IPS-20b (cell line): ENCODE measurements around the gene VWA8.

ENCODE experiments used
- H3K27ac ChIP-seq: one replicate; pipeline ENCODE4 v1.5.1; 2013; ENCODE audit warnings: low read length
- H3K27me3 ChIP-seq: 2 replicates; pipeline ENCODE4 v1.6.1; 2013; ENCODE audit warnings: mild to moderate bottlenecking, low read length, inconsistent platforms; ENCODE audit not compliant: insufficient read depth
- H3K36me3 ChIP-seq: 2 replicates; pipeline ENCODE4 v1.6.1; 2013; ENCODE audit warnings: low read depth, mild to moderate bottlenecking, inconsistent platforms, low read length, moderate library complexity; ENCODE audit not compliant: insufficient read depth
- H3K4me1 ChIP-seq: 2 replicates; pipeline ENCODE4 v1.6.1; 2013; ENCODE audit warnings: mild to moderate bottlenecking, control low read depth, inconsistent platforms, low read length, moderate library complexity; ENCODE audit not compliant: insufficient read depth
- H3K4me3 ChIP-seq: 2 replicates; pipeline ENCODE4 v1.5.1; 2013; ENCODE audit warnings: mild to moderate bottlenecking, low read length, inconsistent platforms
- H3K9ac ChIP-seq: 2 replicates; pipeline ENCODE4 v1.6.1; 2013; ENCODE audit warnings: low read depth, mild to moderate bottlenecking, inconsistent platforms, low read length, moderate library complexity
- H3K9me3 ChIP-seq: 2 replicates; pipeline ENCODE4 v1.6.1; 2013; ENCODE audit warnings: mild to moderate bottlenecking, low read depth, low read length, inconsistent platforms; ENCODE audit not compliant: insufficient read depth

The VWA8 gene

DNA sequence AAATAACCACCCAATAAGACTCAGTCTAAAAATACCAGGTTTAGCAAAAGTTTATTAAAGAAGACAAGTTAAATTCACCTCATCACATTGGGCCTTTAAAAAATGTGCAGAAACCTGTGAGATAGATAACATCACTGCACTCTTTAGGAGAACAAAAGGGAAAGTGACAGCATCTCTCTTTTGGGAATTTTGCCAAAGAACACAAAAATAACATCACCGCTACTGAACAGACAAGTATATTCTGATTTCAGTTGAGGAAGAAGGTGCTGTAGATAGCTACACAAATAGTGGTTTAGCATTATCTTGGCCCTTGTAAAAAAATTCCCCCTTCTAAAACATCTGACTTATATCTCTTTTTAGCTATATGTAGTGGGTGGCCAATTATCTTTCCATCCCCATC is 244.7 kb downstream of the VWA8 start:
- H3K9me3 ChIP-seq = no peaks in the 10 kb centered on the region
- H3K4me3 ChIP-seq = no peak overlapping the region
- peaks cover 14% of the 10 kb centered on the region; the same call in 1 of the 2 replicates for H3K36me3 ChIP-seq
- no peak overlapping the region for H3K9ac ChIP-seq
- H3K27me3 ChIP-seq = no peaks in the 10 kb centered on the region
- H3K27ac ChIP-seq = no peak overlapping the region
- no peaks in the 10 kb centered on the region for H3K4me1 ChIP-seq

DNA sequence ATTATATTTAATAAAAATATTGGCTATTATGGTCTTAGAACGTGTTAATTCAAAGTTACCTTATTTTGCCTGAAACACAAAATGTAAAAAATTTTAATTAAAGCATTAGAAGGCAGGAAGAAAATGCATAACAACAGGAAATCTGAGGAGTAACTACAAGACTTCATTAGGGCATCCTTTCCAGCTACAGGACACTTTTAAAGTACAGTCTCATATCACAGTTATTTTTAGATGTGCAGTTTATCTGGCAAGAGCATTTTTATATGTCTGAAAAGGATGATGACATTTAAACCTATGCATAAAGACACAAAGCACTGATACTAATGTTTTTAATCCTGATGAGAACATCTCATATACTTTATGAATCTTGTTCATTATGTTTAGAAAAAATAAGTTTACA is 247.5 kb downstream of the VWA8 start:
- no peaks in the 10 kb centered on the region for H3K9me3 ChIP-seq
- H3K27ac ChIP-seq = no peak overlapping the region
- no peak overlapping the region for H3K9ac ChIP-seq
- H3K4me3 ChIP-seq = no peak overlapping the region
- H3K4me1 ChIP-seq = peaks cover 3% of the 10 kb centered on the region; the same call in 1 of the 2 replicates
- no peaks in the 10 kb centered on the region for H3K27me3 ChIP-seq
- no peaks in the 10 kb centered on the region for H3K36me3 ChIP-seq

DNA sequence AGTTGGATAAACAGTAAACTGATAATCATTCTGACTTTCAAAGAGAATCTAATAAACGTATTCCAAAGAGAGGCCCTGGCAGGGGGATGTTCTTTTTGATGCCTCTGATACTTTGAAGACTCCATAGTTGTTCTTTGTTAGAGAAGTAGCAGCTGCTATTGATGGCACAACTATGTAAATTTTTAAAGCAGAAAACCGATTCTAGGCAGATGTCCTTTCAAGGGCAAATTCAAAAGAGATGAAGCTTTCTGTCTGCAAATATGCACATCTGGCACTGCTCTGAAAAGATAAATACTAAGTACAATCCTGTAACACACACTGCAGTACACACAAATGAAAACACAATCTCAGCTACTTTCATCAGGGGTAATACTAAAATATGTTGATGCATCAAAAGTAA is 250.1 kb downstream of the VWA8 start:
- Histone ChIP-seq H3K9ac (no peak overlapping the region), H3K4me1 (peaks cover 3% of the 10 kb centered on the region; the same call in 1 of the 2 replicates), H3K27ac (no peak overlapping the region), H3K27me3 (no peaks in the 10 kb centered on the region), H3K9me3 (no peaks in the 10 kb centered on the region), H3K36me3 (no peaks in the 10 kb centered on the region), H3K4me3 (no peak overlapping the region)

DNA sequence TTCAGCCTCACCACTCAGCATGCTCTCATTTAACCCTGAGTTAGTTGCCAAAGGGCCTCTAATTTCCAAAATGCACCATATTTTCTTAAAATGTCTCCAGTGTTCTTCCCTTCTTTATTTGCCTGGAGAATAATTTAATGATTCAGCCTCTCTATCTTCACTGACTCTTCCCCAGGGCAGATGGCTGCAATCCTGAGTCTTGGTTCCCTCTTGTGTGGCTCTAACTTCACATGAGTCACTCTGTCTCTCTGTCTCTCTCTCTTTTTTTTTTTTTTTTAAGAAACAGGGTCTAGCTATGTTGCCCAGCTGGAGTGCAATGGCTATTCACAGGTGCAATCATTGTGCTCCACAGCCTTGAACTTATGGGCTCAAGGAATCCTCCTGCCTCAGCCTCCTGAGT is 251.4 kb downstream of the VWA8 start:
- peaks cover 3% of the 10 kb centered on the region; the same call in 1 of the 2 replicates for H3K4me1 ChIP-seq
- no peaks in the 10 kb centered on the region for H3K27me3 ChIP-seq
- H3K27ac ChIP-seq = no peak overlapping the region
- H3K9ac ChIP-seq = no peak overlapping the region
- H3K4me3 ChIP-seq = no peak overlapping the region
- H3K9me3 ChIP-seq = no peaks in the 10 kb centered on the region
- H3K36me3 ChIP-seq = no peaks in the 10 kb centered on the region

DNA sequence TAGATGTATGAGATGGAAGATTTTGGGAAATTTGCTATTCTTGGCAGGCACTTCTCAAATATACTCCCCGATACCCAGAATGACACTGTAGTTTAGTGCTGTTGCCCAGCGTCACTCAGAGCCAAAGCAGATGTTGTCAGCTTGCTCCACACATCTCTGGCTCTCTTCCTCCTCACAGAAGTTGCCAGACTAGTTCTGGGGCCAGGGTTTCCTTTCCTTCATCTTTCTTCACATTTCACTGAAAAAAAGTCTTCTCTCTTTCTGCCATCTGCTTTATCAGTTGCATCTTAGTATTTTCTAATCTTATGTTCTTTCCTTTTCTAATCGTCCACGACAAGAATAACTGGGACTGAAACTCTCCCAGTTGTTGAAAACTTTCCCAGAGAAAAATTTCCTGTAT is 252.2 kb downstream of the VWA8 start:
- H3K9ac ChIP-seq = no peak overlapping the region
- H3K4me3 ChIP-seq = no peak overlapping the region
- H3K36me3 ChIP-seq = no peaks in the 10 kb centered on the region
- peaks cover 3% of the 10 kb centered on the region; the same call in 1 of the 2 replicates for H3K4me1 ChIP-seq
- no peaks in the 10 kb centered on the region for H3K9me3 ChIP-seq
- H3K27me3 ChIP-seq = no peaks in the 10 kb centered on the region
- no peak overlapping the region for H3K27ac ChIP-seq

DNA sequence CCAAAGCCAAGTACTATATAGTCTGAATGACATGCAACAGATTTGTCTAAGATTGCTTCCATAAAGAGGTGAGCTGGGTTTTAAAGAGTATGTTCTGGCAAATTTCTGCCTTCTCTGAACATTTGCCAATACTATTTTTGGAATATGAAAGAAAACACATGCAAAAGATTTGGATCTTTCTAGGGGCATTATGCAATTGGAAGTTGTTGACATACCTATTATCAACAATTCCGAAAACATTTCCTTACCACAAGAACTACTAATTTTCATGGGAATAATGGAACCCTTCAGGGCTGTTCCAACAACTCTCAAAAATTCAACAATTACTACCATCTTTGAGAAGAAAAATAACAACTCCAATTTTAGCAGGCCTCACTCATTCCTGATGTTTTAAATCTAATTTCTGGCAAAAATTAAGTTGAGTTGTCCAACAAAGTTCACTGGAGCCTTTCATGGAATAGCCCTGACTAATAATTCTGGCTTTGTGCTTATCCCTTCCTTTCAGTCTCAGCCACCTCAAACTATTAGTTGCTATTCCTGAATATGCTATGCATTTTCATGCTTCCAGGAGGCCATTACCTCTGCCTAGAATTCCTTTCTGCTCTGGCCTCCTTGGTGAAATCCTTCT is 253.6 kb downstream of the VWA8 start:
- peaks cover 3% of the 10 kb centered on the region; the same call in 1 of the 2 replicates for H3K4me1 ChIP-seq
- H3K4me3 ChIP-seq = no peak overlapping the region
- no peak overlapping the region for H3K9ac ChIP-seq
- no peaks in the 10 kb centered on the region for H3K36me3 ChIP-seq
- no peaks in the 10 kb centered on the region for H3K27me3 ChIP-seq
- H3K27ac ChIP-seq = no peak overlapping the region
- H3K9me3 ChIP-seq = no peaks in the 10 kb centered on the region

DNA sequence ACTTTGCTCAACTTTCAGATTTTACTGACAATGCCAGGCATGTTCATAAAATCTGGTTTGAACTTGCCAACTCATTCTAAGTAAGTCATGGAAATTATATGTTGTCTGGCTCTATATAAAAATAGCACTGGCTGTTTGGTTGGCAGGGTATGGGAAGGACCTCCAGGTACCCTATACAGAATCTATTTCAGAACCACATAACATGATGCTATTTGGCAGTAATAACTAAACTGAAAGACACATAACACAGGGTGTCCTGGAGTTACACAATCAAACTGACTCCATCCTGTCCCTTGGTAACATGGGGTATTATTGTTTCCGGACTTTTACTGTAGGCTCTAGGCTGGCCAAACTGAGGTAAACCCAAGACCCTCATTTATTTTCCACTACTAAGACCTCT is 254.8 kb downstream of the VWA8 start:
- Histone ChIP-seq H3K9ac (no peak overlapping the region), H3K36me3 (no peaks in the 10 kb centered on the region), H3K27ac (no peak overlapping the region), H3K4me3 (no peak overlapping the region), H3K27me3 (no peaks in the 10 kb centered on the region), H3K4me1 (peaks cover 3% of the 10 kb centered on the region; the same call in 1 of the 2 replicates), H3K9me3 (no peaks in the 10 kb centered on the region)

DNA sequence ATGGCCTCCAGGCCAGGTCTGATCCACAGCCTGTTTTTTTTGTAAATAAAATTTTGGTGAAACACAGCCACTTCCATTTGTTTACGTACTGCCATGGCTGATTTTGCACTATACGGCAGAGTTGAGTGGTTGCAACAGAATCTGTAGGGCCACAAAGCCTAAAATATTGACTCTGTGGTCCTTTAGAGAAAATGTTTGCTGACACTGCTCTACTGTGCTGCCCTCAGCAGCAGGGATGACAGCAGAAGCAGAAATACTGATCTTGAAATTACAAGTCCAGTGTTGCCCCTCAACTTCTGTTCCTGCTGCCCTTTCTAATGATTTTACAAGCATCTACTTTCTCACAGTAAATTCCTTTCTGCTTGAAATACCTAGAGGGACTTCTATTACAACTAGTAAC is 258.4 kb downstream of the VWA8 start:
- Histone ChIP-seq H3K9ac (no peak overlapping the region), H3K9me3 (no peaks in the 10 kb centered on the region), H3K27ac (no peak overlapping the region), H3K27me3 (no peaks in the 10 kb centered on the region), H3K4me3 (no peak overlapping the region), H3K36me3 (no peaks in the 10 kb centered on the region), H3K4me1 (peaks cover 3% of the 10 kb centered on the region; the same call in 1 of the 2 replicates)

DNA sequence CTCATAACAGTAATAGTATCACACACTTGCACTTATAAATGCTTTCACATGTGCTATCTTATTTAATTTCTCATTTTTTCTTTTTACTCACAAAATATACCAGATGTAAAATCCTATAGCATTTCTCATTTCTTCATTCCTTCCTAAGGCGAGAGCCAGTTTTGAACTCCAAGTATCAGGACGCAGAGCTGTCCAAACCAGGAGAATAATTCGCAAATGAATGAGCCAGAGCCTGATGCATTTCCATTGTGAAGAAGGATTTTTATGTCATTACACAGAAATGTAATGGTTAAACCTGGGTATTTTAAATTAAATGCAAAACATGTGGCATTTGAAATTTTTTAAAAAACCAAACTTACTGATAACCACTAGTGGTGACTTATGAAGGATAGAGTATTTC is 259.2 kb downstream of the VWA8 start:
- Histone ChIP-seq H3K27ac (no peak overlapping the region), H3K36me3 (no peaks in the 10 kb centered on the region), H3K27me3 (no peaks in the 10 kb centered on the region), H3K4me1 (peaks cover 12% of the 10 kb centered on the region), H3K4me3 (no peak overlapping the region), H3K9ac (no peak overlapping the region), H3K9me3 (no peaks in the 10 kb centered on the region)

DNA sequence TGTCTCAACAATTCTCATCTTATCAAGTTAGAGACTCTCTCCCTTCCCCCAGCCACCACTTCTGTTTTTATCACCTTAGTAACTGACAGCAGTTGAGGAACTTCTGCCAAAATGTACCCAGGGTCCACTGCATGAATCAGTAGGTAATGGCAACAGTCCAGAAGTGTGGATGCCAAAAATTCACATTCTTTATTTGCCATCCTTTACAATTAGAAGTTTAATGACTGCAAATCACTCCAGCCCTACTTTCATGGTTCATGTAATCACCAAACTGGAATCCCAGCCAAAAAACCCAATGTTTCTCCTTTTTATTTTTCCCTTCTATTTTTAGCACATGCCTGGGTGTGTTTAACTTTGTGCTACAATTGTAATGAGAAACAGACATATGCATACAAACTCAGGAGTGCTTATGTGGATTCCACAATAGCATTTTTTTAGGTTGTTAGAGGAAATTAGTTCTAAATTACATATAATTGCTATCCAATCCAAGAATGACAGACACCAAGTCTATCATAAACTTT is 260.1 kb downstream of the VWA8 start:
- H3K4me1 ChIP-seq = peaks cover 19% of the 10 kb centered on the region
- no peak overlapping the region for H3K4me3 ChIP-seq
- H3K36me3 ChIP-seq = no peaks in the 10 kb centered on the region
- H3K27ac ChIP-seq = no peak overlapping the region
- no peaks in the 10 kb centered on the region for H3K9me3 ChIP-seq
- H3K9ac ChIP-seq = no peak overlapping the region
- H3K27me3 ChIP-seq = no peaks in the 10 kb centered on the region

DNA sequence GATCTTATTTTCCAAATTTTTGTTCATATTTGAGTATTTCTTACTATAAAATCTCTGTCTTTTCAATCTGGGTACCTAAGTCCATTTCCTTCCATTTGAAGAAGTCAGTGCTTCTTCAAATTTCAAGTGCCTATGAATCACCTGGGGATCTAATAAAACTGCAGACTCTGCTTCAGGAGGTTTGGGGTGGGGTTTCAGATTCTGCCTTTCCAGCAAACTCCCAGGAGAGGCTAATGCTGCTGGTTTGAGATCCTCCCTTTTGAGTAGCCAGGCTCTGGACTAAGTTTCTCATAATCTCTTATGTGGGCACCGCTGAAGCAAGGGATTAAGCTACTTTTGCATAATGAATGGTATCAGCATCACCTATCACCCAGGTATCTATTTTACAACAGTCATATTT is 261.1 kb downstream of the VWA8 start:
- H3K4me1 ChIP-seq = peaks cover 28% of the 10 kb centered on the region
- H3K36me3 ChIP-seq = no peaks in the 10 kb centered on the region
- no peak overlapping the region for H3K4me3 ChIP-seq
- no peak overlapping the region for H3K27ac ChIP-seq
- H3K9ac ChIP-seq = no peak overlapping the region
- H3K9me3 ChIP-seq = no peaks in the 10 kb centered on the region
- no peaks in the 10 kb centered on the region for H3K27me3 ChIP-seq

DNA sequence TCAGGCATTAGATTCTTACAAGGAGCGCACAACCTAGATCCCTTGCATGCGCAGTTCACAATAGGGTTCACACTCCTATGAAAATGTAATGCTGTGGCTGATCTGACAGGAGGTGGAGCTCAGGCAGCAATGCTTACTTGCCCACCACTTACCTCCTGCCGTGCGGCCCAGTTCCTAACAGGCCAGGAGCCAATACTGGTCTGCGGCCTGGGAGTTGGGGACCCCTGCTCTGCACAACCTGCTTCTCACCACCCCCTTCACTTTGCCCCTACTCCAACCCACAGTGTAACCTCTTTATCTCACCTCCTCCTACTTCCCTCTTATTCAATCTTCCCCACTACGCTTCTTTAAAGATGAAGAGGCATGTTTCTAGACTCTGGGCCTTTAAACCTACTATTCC is 263.3 kb downstream of the VWA8 start:
- no peak overlapping the region for H3K27ac ChIP-seq
- H3K27me3 ChIP-seq = no peaks in the 10 kb centered on the region
- no peak overlapping the region for H3K9ac ChIP-seq
- no peaks in the 10 kb centered on the region for H3K36me3 ChIP-seq
- H3K9me3 ChIP-seq = no peaks in the 10 kb centered on the region
- H3K4me3 ChIP-seq = no peak overlapping the region
- H3K4me1 ChIP-seq = peaks cover 36% of the 10 kb centered on the region
